NCI-H2081 treated with DMSO at 0.1 percent for 48 hours (cell line): ENCODE measurements around the gene NELL1.
A peak's percentile ranks its signal among the peaks of the same experiment; 100 is the strongest.

Source experiments
- DNase-seq: peaks from one replicate; lab custom pipeline; 2025; lab: John Stamatoyannopoulos, UW

Gene NELL1

DNA sequence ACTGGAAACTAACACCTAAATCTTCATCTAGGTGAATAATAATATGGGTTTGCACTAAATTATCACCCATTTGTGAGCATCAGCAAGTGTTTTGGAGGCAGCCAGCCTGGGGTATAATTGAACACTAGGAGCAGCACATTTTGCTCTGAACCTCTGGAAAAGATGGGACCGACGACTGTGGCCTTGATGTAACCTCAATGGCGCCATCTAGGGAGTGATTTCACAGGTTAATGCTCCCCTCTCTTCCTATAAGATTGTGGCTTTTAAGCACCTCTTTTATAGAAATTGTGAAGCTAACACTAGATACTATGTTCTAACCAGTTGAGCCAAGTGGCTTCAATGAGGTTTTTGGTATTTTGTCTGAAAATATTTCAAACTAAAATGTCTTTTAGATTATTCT is 203.7 kb downstream of the NELL1 start:
- DNase-seq, result peak; percentile 81

GRCh38 chr11:20874358-20874757 is 205.0 kb downstream of the NELL1 start:
- no peak for DNase-seq

- DNase-seq, result no peak
Measured at GRCh38 chr11:20875889-20876288, 206.5 kb downstream of the NELL1 start.

DNA sequence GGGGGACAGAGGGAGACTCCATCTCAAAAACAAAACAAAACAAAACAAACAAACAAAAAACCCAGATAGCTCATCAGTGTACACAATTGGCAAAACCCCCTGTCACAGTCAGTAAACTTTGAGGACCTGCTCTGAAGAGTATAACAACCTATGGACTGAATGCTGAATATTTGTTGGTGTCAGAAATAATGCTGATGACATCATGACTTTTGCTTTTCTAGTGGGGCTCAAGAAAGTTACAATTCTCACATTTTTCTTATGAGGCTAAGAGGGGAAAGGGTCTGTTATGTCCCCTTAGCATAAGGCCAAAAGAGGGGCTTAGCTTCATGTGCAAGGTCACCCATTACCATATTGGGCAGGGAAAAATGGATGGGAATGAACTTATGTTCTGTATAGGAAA is 207.4 kb downstream of the NELL1 start:
- DNase-seq, result no peak

GRCh38 chr11:20880094-20880493 is 210.7 kb downstream of the NELL1 start:
- DNase-seq, result no peak

- DNase-seq, result no peak
Measured at GRCh38 chr11:20881328-20882079, 212.1 kb downstream of the NELL1 start.

- DNase-seq, result no peak
Measured at GRCh38 chr11:20887137-20887536, 217.8 kb downstream of the NELL1 start.

DNA sequence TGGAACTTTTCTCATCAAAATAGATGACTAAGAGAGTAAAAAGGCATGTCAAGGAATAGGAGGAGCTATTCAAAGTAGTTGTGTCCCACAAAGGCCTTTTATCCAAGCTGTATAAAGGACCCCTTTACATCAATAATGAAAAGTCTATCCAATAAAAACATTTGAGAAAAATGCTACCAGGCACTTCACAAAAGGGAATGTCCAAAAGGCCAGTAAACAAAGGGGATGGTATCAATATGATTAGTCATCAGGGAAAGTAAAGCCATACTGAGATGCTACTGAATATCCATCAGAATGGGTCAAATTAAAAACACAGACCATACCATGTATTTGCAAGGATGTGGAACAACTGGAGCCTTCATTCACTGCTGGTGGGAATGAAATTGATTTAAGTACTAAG is 224.9 kb downstream of the NELL1 start:
- no peak for DNase-seq

DNA sequence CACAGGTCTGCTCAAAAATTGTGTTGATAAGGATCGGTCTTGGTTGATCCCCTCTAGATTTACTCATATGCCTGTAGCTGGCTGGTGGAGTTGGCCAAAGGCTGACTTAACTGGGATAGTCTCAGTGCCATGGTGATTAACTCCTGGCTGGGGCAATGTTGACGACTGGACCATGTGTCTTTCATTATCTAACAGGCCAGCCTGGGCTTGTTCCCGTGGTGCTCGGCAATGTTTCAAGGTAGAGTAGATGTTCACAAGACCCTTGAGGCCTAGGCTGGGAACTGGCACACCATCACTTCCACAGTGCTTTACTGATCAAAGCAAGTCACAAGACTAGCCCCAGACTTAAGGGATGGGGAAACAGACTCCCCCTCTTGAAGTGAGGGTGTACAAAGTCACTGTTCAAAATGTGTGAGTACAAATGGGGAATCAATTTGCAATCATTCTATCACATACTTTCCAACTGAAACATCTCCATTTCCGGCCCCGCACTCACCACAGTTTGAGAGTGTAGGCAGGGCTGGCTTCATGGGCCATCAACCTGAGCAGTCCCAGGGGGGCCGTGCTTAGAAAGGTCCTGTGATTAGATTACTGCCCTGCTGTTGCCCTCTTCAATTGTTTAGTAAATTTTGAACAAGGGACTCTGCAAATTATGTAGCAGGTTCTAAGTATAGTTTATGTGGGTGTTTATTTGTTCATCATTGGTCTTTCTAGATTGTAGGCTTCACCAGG is 240.8 kb downstream of the NELL1 start:
- DNase-seq, result no peak

DNA sequence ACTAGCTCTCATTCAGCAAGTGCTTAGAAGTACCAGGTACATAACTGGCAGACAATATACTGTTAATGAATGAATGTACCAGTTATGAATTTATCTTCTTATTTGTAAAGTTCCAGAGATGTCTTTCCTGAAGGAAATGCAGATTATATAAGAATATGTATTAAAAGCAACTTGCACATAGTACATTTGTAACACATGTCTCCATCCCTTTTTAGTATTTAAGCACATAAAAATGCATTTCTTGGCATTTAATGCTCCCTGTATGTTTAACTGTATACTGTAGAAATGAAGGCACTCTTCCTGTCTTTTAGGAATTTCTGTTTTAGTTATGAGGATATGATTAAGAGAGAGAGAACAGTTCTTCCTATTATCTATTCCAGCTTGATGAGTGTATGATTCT is 241.3 kb downstream of the NELL1 start:
- no peak for DNase-seq

GRCh38 chr11:20912065-20912821 is 242.9 kb downstream of the NELL1 start:
- DNase-seq, result no peak

DNA sequence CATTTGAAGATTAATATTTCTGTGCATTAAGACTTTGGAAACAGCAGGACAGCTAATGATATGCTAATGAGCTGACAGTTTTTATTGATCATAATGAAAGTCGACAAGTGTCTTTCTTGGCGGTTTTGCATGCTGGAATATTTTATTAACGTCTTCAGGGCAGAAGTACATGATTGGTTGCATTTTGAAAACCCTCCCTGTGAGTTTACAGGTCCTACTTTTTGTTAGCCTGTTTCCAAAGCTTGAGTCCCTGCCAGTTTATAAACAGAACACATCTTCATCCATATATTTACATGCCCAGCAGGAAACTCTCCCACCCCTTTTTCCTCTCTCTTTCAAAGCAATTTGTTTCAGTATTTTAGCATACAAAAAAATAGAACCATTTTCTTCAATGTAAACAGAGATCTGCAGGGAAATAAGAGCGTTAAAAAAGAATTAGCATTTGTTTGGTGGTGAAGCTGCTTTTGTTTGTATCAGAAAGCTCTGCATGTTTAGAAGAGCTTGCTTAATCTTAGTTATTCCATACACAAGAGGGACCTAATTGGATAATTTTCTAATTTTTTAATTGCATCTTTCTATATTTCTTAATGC is 243.6 kb downstream of the NELL1 start:
- DNase-seq, result no peak

DNA sequence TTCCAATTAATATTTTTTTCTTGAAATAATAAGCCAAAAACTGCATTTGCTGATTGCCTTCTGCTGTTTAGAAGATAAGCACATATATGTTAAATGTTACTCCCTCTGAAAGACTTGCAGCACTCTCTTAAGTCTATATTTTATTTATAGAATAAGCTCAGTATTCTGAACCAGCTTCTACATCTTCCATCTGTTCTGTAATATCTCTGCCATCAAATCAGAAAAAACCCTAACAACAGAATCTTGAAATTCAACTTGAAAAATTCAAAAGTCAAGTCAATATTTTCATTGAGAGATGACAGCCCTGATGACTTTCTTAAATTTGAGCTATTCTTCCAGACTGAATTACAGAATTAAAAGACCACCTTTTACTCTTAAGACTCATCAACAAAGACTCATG is 247.9 kb downstream of the NELL1 start:
- DNase-seq, result no peak

- peak; percentile 47 for DNase-seq
Measured at GRCh38 chr11:20926799-20927540, 257.6 kb downstream of the NELL1 start.

DNA sequence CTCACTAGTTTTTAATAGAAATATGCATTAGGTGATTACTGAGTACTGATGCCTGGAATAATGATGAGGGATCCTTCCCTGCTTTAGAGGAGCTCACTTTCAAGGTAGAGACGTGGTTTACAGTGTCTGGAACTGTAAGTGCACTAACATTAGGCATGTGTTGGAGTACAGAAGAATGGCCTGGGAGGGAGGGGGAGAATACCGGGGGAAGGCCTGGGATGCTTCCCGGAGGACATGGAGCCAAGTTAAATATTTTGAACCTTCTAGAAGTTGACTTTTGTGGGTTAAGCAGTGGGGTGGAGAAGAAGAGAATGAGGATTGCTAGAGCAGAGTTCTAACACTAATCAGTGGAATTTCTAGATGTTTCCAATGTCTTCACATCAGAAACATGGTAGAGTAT is 261.6 kb downstream of the NELL1 start:
- no peak for DNase-seq

GRCh38 chr11:20933086-20933485 is 263.7 kb downstream of the NELL1 start:
- no peak for DNase-seq

- DNase-seq, result no peak
Measured at GRCh38 chr11:20933958-20934357, 264.6 kb downstream of the NELL1 start.

DNA sequence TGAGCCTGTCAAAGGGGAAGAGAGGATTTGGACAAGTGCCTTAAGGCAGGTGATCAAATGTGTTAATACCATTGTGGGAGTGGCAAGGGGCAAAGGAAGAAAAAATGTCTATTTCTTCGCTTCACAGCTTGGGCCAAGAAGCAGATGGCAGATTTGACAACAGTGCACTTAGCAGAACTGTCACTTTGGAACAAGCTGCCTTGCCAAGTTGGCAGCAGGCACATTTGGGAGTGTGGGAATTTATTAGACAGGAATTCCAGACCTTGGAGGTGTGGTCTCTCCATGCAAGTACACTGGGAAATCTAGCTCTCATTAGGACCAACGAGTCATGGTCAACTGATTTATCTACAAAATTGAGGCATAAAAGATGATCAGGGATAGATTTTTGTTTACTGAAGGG is 265.1 kb downstream of the NELL1 start:
- no peak for DNase-seq

- DNase-seq, result no peak
Measured at GRCh38 chr11:20937826-20938225, 268.4 kb downstream of the NELL1 start.

DNA sequence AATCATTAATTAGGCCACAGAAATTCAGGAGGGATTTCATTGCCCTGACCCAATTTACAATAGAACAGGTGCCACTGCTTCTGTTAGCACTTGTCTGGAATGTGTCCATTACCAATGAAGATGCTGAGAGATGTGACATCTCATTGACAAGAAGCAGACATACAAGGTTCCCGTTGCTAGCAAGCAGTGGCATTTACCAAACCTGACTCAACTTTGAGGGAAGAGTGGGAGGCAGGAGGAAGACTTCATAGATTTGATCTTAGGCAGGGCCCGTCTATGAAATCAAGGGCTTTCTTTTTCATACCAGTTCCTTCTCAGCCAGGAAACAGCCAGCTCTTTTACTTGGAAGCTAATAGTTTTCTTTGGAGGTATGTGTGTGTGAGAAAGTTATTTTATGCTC is 280.2 kb downstream of the NELL1 start:
- no peak for DNase-seq

GRCh38 chr11:20962581-20962980 is 293.2 kb downstream of the NELL1 start:
- DNase-seq, result no peak

- no peak for DNase-seq
Measured at GRCh38 chr11:20963596-20963995, 294.2 kb downstream of the NELL1 start.
